ENCODE results near the gene TRIB2.

TRIB2 gene

DNA sequence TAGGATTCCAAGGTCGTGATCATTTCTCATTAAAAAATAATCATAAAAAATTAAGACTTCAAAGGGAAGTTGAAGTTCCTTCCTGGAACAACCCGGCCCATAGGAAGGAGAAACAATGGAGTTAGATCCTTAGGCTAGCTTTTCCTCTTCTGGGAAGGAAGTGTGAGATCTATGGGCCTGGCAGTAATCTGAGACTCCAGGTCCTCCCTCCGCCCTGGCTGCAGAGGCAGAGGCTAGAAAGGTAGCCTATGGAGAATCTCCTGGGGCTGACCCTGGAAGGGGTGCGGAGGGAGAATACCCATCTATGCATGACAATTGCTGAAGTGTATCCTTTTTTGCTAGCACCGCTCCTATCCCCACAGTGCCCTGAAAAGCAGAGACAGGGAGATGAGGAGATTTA, 37.9 kb downstream of the TRIB2 start:
- no peak for DNase-seq

- DNase-seq, result no peak
These were observed 38.6 kb downstream of the TRIB2 start for GRCh38 chr2:12755384-12755783.

DNA sequence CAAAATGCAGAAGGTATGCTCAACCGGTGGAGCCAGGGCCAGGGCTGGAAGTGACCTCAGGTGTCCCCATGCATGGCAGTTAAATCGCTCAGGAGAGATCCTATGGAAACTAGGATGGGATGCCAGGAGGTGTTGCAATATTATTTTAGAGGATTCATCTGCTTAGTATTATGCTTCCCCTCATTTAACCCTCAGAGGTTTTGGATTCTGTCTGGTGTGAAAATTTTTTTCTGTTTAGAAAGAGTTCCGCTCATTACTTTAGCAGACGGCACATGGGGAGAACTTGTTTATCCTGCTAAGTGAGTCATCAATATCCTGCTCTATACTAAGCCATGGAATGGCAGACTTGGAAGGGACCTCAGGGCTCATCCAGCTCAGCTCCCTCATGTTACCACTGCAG, 42.5 kb downstream of the TRIB2 start:
- DNase-seq, result no peak

- no peak for DNase-seq
These were observed 44.4 kb downstream of the TRIB2 start for GRCh38 chr2:12761104-12761503.

GRCh38 chr2:12762337-12762736, 45.6 kb downstream of the TRIB2 start:
- no peak for DNase-seq

DNA sequence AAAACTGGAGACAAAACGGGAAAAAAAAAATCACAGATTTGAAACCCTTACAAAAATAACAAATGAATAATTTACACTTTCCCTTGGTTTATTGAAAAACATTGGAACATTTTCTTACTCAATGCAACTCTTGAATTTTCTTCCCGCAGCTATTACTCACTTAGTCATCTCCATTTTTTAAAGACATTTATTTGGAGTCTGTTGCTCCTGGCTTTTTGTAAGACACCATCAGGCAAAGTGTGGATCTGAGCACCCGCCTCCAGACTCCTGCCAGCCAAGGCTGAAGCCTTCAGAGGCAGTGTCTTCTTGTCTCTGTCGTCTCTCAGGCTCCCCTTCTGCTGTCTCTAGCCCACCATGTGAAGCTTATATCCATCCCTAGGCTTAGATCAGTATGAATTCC, 46.2 kb downstream of the TRIB2 start:
- DNase-seq, result no peak

DNA sequence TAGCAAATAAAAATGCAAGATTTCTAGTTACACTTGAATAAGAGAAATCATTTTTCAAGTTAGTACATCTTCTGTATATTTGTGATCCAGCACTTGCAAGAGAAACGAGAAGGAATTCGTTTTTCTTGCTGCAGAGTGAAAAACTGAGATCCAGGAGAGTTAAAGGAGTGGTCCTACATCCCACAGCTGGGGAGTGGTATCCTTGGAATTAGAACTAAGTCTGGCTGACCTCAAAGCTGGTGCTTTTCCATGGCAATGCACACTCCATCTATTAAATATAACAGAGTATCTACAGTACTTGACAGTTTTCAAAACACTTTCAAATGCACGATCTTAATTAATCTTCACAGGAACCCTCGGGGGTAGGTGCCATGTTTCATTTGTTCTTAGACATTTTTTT, 46.8 kb downstream of the TRIB2 start:
- DNase-seq, result no peak

GRCh38 chr2:12764075-12764730, 47.5 kb downstream of the TRIB2 start:
- DNase-seq, result no peak

DNA sequence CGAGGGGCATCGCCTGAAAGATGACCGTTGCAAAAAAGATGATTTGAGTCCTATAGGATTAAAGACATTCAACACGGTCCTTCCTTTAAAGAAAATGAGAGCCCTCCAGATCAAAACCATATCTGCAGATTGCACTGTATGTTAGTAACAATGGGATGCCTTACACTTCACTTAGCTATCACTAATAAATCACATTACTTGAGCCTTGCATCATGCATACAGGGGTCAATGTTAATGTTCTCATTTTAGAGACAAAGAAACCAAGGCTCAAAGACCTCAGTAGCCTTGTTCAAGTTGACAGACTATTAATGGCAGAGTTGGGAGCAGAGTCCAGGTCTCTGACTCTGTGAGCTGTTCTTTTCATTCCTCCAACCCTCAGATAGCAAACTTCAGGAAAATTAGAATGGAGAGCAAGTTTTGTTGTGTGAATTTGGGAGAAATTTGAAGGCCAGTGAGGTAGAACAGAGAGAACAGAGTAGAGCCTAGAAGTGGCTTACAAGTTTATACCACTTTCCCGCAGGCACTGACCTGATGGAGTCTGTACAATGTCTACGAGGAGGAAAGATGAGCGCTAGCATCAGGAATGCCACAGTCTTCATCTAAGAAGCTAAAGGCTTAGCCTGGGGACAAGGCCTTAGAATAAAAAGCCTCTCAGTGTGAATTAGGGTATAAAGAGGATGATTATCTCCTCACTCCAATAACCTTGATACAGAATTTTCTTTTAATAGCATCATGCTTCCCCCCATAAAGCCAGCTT, 48.3 kb downstream of the TRIB2 start:
- DNase-seq, result no peak

DNA sequence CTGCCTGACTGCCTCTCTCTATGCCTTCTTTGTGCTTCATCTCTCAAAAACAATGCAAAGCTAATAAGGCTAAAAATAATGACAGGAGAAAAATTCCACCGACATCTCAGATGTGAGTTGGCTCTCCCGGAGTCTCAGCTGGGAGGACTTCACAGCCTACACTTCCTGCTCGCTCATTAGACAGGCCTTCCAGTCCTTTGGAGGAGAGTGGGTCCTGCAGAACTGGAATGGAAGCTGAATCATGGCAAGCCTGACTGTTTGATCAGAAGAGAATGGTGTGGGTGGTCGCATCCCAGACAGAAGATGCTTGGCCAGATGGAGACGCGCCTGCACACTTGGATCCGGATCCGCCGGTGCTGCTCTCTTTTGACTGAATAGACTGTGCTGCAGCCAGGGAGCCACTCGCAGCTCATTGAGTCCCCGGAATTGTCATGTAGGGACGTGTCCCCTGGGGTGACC, 49.7 kb downstream of the TRIB2 start:
- DNase-seq, result no peak

- no peak for DNase-seq
These were observed 50.8 kb downstream of the TRIB2 start for GRCh38 chr2:12767541-12767940.

DNA sequence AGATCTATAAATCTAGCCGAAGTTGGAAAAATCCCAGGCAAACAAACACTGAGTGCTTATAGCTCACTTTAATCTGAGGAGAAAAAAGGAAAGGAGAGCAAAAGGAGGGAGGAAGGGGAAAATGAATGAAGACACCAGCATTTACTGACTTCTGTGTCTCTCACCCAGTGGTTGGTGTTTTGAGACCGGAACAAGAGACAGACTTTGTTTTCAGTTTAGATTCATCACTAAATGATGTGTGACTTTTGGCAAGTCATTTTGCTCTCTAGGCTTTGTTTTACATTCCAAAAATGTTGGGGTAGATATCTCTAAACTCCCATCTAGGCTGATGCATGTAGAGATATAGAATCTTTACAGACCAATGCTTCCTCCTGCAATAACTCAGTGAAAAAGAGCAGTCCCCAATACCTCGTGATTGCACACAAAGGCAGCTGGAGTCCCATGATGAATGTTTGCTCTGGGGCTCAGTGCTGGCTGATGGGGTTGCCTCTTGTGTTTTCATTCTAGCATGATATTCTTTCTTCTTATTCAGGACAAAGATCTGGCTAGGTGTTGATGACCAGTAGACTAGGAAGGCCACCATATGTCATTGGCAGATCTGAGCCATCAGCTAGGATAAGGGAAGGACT, 51.4 kb downstream of the TRIB2 start:
- DNase-seq, result no peak

GRCh38 chr2:12769492-12770105, 52.9 kb downstream of the TRIB2 start:
- no peak for DNase-seq

GRCh38 chr2:12770300-12770968, 53.7 kb downstream of the TRIB2 start:
- DNase-seq, result no peak

DNA sequence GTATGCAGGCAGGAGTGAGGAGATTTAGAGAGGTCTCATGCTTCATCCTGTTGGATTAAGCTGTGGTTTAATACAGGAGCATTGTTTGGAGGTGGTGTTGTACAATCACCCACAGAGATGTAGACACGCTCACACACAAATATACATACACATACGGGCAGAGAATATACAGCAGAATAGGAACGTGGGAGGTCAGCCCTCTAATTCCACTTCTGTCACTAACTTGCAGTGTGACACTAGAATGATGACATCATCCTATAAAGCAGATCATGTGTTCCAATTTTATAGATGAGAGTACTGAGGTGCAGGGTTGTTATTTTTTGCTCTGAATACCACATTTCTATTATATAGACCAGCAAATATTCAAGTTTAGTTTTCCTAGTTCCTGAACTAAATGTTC, 54.4 kb downstream of the TRIB2 start:
- DNase-seq, result no peak

DNA sequence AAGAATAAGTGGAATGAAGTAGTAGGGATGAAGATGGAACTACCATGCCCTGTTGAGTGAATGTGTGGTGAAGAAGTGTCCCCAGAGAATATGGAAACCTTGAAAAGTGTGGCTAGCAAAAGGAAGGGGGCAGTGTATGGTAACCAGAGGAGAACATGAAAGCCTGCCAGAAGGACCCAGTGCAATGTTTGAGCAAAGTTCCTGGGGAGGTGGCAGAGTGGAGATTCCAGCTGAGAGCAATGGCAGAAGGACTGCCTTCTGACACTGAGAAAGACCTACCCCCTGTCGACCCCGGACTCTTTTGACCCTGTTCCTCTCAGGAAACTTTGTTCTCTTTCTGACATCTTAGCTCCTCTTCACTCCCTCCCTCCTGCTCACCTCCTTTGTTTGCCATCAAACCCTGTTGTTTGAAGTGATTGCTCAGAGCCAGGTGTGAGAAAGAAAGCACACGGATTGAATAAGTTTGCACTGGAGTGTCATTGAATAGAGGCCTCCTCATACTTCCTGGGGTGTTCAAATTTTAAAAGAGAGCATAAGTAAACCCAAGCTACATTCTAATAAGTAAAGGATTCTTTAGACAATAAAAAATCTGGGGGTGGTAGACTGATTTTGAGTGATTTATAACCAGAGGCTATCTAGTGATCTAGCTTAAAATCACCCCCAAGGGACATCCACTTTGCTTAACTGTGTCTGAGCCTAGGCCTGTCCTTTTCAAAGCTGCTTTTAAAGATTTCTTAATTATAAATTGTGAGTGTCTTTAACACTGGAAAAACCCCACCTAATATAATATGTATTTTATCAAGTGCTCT, 57.1 kb downstream of the TRIB2 start:
- no peak for DNase-seq

- no peak for DNase-seq
These were observed 57.6 kb downstream of the TRIB2 start for GRCh38 chr2:12774395-12774727.

GRCh38 chr2:12776521-12776961, 59.8 kb downstream of the TRIB2 start:
- no peak for DNase-seq

GRCh38 chr2:12778369-12778768, 61.6 kb downstream of the TRIB2 start:
- no peak for DNase-seq

DNA sequence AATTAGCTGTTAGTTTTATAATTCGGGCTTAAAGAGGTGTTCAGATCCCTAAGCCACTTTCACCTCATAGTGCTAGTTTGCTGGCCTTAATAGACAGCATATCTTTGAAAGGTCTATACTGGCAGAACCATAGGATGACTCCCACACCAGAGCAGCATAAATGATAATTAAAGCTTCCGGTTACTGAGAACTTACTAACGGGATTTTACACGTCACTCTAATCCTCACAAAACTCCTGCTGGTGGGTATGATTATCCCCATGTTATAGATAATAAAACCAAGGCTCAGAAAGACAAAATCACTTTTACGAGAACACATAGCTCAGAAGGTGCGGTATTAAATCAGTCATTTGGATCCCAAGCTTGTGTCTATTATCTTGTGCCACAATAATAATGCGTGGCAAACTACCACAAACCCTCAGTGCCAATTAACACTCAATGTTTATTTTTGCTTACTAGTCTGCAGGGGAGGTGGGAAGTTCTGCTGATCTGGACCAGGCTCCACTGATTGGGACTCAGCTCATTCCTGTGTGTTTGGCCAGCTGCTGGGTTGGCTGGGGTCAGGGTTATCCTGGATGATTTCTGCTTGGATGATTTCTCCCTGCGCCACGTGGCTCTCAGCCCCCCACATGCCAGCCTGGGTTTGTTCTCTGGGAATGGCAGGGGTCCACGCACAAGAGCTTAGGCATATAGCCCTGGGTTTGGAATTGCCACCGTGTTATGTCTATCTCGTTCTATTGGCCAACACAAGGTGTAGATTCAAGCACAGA, 62.3 kb downstream of the TRIB2 start:
- no peak for DNase-seq

DNA sequence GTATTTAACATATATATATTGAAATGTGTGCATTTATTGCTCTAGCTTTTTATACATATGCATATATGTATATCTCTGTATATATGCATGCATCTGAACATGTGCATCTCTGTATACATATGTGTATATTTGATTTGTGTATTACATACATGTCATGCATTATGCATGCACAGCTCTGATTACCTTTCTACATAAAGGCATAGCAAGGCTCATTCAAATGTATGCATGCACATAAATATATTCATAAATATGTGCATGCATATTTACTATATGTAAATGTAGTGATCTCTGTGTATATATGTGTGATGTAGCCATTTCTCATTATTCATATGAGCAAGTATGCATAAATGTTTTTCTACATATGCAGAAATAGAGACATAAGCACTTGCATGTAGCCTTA, 64.6 kb downstream of the TRIB2 start:
- DNase-seq, result no peak

All from activated naive CD4-positive, alpha-beta T cell treated with anti-CD3 and anti-CD28 coated beads, Interleukin-2, amount 50 U/mL, for 16 hours (primary cell).